Measurements from ENCODE around the gene CNTNAP2.
"Not testable (repeated sequence)": the region's sequence is repeated elsewhere in the genome, so short reads cannot be mapped to it uniquely, and the experiment has no call there.

CNTNAP2 gene

GRCh38 chr7:147586526-147586925, 1469.9 kb downstream of the CNTNAP2 start:
- peak; percentile 12 for DNase-seq (ENCODE audit: low read depth)
- no peak for TF ChIP-seq CTCF (conservative IDR thresholded peaks at IDR 0.05; ENCODE audit: control insufficient read depth, insufficient read depth, low read depth, low read length)
- no peak overlapping the region for H3K4me3 ChIP-seq (ENCODE audit: control insufficient read depth, low read depth, low read length)

- TF ChIP-seq CTCF (conservative IDR thresholded peaks at IDR 0.05; ENCODE audit: control insufficient read depth, insufficient read depth, low read depth, low read length): no peak
- no peak for DNase-seq (ENCODE audit: low read depth)
- H3K4me3 ChIP-seq (ENCODE audit: control insufficient read depth, low read depth, low read length): no peak overlapping the region
Measured at GRCh38 chr7:147593271-147594057, 1476.9 kb downstream of the CNTNAP2 start.

GRCh38 chr7:147595042-147595441, 1478.4 kb downstream of the CNTNAP2 start:
- H3K4me3 ChIP-seq (ENCODE audit: control insufficient read depth, low read depth, low read length): no peak overlapping the region
- no peak for DNase-seq (ENCODE audit: low read depth)
- no peak for TF ChIP-seq CTCF (conservative IDR thresholded peaks at IDR 0.05; ENCODE audit: control insufficient read depth, insufficient read depth, low read depth, low read length)

- not testable (repeated sequence) for H3K4me3 ChIP-seq (ENCODE audit: control insufficient read depth, low read depth, low read length); DNase-seq (ENCODE audit: low read depth)
Measured at GRCh38 chr7:147598687-147599086, 1482.1 kb downstream of the CNTNAP2 start.

GRCh38 chr7:147605323-147605722, 1488.7 kb downstream of the CNTNAP2 start:
- DNase-seq (ENCODE audit: low read depth): no peak
- no peak overlapping the region for H3K4me3 ChIP-seq (ENCODE audit: control insufficient read depth, low read depth, low read length)
- no peak for TF ChIP-seq CTCF (conservative IDR thresholded peaks at IDR 0.05; ENCODE audit: control insufficient read depth, insufficient read depth, low read depth, low read length)

- no peak for DNase-seq (ENCODE audit: low read depth)
- H3K4me3 ChIP-seq (ENCODE audit: control insufficient read depth, low read depth, low read length): no peak overlapping the region
- TF ChIP-seq CTCF (conservative IDR thresholded peaks at IDR 0.05; ENCODE audit: control insufficient read depth, insufficient read depth, low read depth, low read length): no peak
Measured at GRCh38 chr7:147607157-147607800, 1490.7 kb downstream of the CNTNAP2 start.

- TF ChIP-seq CTCF (conservative IDR thresholded peaks at IDR 0.05; ENCODE audit: control insufficient read depth, insufficient read depth, low read depth, low read length): no peak
- DNase-seq (ENCODE audit: low read depth): no peak
- no peak overlapping the region for H3K4me3 ChIP-seq (ENCODE audit: control insufficient read depth, low read depth, low read length)
Measured at GRCh38 chr7:147611431-147611830, 1494.8 kb downstream of the CNTNAP2 start.

All from fibroblast of mammary gland (primary cell).